AG08395 (cell line): ENCODE measurements around the gene SNTA1.
"Not testable (repeated sequence)": the region's sequence is repeated elsewhere in the genome, so short reads cannot be mapped to it uniquely, and the experiment has no call there.

ENCODE experiments used
- DNase-seq: peaks from one replicate; pipeline ENCODE4 v3.0.0; 2012; ENCODE audit warnings: mixed read lengths, low spot score

Gene SNTA1

GRCh38 chr20:33431797-33432381 lies 11.7 kb downstream of the SNTA1 start:
- no peak for DNase-seq

- not testable (repeated sequence) for DNase-seq
Observed at GRCh38 chr20:33423875-33424274, 19.7 kb downstream of the SNTA1 start.

GRCh38 chr20:33423141-33423834 lies 20.3 kb downstream of the SNTA1 start:
- DNase-seq = peak; percentile 88

- DNase-seq = no peak
Observed at GRCh38 chr20:33419140-33419974, 24.2 kb downstream of the SNTA1 start.

- no peak for DNase-seq
Observed at GRCh38 chr20:33418033-33418432, 25.5 kb downstream of the SNTA1 start.

- peak; percentile 78 for DNase-seq
Observed at GRCh38 chr20:33415948-33416347, 27.6 kb downstream of the SNTA1 start.

- no peak for DNase-seq
Observed at GRCh38 chr20:33412484-33412838, 31.1 kb downstream of the SNTA1 start.

- DNase-seq = no peak
Observed at GRCh38 chr20:33411711-33412483, 31.7 kb downstream of the SNTA1 start.

GRCh38 chr20:33411242-33411641 lies 32.3 kb downstream of the SNTA1 start:
- no peak for DNase-seq

GRCh38 chr20:33410081-33410742 lies 33.4 kb downstream of the SNTA1 start:
- no peak for DNase-seq

- DNase-seq = no peak
Observed at GRCh38 chr20:33408716-33409654, 34.6 kb downstream of the SNTA1 start.

GRCh38 chr20:33408313-33408712 lies 35.2 kb downstream of the SNTA1 start:
- no peak for DNase-seq

- DNase-seq = no peak
Observed at GRCh38 chr20:33407796-33408195, 35.8 kb downstream of the SNTA1 start.

GRCh38 chr20:33407251-33407650 lies 36.3 kb downstream of the SNTA1 start:
- DNase-seq = no peak

GRCh38 chr20:33404281-33404680 lies 39.3 kb downstream of the SNTA1 start:
- DNase-seq = no peak

GRCh38 chr20:33401921-33402369 lies 41.6 kb downstream of the SNTA1 start:
- DNase-seq = no peak

- peak; percentile 91 for DNase-seq
Observed at GRCh38 chr20:33401184-33401920, 42.2 kb downstream of the SNTA1 start, which contains the start of gene CDK5RAP1. Gene CDK5RAP1 (minus strand): TSS chr20:33401519. CDS start chr20:33397064, 4,455 bp downstream.

GRCh38 chr20:33400812-33401183 lies 42.8 kb downstream of the SNTA1 start:
- no peak for DNase-seq

- DNase-seq = no peak
Observed at GRCh38 chr20:33399924-33400323, 43.6 kb downstream of the SNTA1 start.

- no peak for DNase-seq
Observed at GRCh38 chr20:33394718-33395117, 48.8 kb downstream of the SNTA1 start.
